ENCODE results near the gene CHMP1A. TPM values are rescaled to one million over a fixed set of nuclear protein-coding genes. Genes with fewer than 3 reads are reported as not detected.
"Not testable (repeated sequence)": the region's sequence is repeated elsewhere in the genome, so short reads cannot be mapped to it uniquely, and the experiment has no call there.

CHMP1A gene
- total RNA-seq, 6 donors from 2014 or later, result 51.4 to 117 (median 97.8) TPM

DNA sequence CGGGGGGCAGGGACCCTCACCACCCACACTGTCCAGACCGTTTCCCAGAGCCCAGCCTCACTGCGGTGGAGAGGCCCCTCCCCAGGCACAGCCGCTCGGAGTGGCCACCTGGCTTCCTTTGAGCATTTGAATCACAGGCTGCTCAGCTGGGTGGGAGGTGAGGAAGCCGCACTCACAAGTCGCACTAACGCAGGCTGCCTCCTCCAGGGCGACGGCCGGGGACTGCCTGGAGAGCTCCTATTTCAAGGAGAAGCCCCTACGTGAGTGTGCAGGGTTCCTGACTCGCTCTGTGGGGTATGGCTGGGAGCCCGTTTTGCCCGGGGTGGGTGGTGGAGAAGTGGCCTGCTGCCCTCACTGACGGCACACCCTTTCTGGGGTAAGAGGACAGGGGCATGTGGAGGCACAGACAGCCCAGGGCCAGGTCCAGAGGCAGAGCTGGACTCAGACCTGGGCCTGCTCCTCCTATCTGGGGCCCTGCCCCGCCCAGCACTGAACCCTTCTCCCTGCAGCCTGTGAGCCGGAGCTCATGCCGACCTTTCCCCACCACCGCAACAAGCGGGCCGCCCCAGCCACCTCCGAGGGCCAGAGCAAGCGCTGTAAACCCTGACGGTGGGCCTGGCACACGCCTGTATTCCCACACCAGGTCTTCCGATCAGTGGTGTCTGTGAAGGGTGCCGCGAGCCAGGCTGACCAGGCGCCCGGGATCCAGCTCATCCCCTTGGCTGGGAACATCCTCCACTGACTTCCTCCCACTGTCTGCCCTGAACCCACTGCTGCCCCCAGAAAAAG lies 37.8 kb upstream of the CHMP1A start:
- TF ChIP-seq, protein P1, sequence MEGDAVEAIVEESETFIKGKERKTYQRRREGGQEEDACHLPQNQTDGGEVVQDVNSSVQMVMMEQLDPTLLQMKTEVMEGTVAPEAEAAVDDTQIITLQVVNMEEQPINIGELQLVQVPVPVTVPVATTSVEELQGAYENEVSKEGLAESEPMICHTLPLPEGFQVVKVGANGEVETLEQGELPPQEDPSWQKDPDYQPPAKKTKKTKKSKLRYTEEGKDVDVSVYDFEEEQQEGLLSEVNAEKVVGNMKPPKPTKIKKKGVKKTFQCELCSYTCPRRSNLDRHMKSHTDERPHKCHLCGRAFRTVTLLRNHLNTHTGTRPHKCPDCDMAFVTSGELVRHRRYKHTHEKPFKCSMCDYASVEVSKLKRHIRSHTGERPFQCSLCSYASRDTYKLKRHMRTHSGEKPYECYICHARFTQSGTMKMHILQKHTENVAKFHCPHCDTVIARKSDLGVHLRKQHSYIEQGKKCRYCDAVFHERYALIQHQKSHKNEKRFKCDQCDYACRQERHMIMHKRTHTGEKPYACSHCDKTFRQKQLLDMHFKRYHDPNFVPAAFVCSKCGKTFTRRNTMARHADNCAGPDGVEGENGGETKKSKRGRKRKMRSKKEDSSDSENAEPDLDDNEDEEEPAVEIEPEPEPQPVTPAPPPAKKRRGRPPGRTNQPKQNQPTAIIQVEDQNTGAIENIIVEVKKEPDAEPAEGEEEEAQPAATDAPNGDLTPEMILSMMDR (IDR thresholded peaks at IDR 0.05), result no peak
- TF ChIP-seq EP300 (IDR thresholded peaks at IDR 0.05) (no peak), POLR2AphosphoS5 (IDR thresholded peaks at IDR 0.05) (no peak), POLR2A (IDR thresholded peaks at IDR 0.05) (no peak)
- H3K27ac ChIP-seq, result no peak overlapping the region
- ATAC-seq (ENCODE audit: low FRiP score in 2 of 2), result no peak
- peaks cover 5 to 80% (median 62%) of the 10 kb centered on the region in 4 donors for H3K36me3 ChIP-seq
- no peaks in the 10 kb centered on the region for H3K9me3 ChIP-seq
- 92 to 93% methylated on average over 26 to 31 of the region's 31 CpGs for WGBS, 2 donors
- peaks cover 6 to 20% (median 8%) of the 10 kb centered on the region in 4 donors for H3K4me1 ChIP-seq
- H3K27me3 ChIP-seq, result no peaks in the 10 kb centered on the region
- no peak for DNase-seq
- H3K4me3 ChIP-seq, result no peak overlapping the region

DNA sequence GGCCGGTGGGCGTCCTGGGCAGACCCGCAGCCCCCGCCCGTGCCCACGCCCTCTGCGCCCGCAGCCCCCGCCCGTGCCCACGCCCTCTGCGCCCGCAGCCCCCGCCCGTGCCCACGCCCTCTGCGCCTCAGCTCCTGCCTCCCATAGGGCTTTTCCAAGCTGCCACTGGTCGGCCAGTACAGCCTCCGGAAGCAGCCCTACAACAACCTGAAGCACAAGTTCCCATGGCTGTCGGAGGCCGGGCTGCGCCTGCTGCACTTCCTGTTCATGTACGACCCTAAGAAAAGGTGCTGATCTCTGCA lies 37.2 kb upstream of the CHMP1A start:
- H3K4me3 ChIP-seq; H3K27ac ChIP-seq; ATAC-seq (ENCODE audit: low FRiP score in 2 of 2); H3K27me3 ChIP-seq; H3K9me3 ChIP-seq; DNase-seq: not testable (repeated sequence)
- Histone ChIP-seq H3K4me1 (peaks cover 2 to 14% (median 3%) of the 10 kb centered on the region in 4 donors), H3K36me3 (peaks cover 5 to 83% (median 63%) of the 10 kb centered on the region in 4 donors)
- 92% methylated on average over 23 of the region's 23 CpGs; no CpG with 5 or more reads in 1 of the 2 donors for WGBS, 2 donors

DNA sequence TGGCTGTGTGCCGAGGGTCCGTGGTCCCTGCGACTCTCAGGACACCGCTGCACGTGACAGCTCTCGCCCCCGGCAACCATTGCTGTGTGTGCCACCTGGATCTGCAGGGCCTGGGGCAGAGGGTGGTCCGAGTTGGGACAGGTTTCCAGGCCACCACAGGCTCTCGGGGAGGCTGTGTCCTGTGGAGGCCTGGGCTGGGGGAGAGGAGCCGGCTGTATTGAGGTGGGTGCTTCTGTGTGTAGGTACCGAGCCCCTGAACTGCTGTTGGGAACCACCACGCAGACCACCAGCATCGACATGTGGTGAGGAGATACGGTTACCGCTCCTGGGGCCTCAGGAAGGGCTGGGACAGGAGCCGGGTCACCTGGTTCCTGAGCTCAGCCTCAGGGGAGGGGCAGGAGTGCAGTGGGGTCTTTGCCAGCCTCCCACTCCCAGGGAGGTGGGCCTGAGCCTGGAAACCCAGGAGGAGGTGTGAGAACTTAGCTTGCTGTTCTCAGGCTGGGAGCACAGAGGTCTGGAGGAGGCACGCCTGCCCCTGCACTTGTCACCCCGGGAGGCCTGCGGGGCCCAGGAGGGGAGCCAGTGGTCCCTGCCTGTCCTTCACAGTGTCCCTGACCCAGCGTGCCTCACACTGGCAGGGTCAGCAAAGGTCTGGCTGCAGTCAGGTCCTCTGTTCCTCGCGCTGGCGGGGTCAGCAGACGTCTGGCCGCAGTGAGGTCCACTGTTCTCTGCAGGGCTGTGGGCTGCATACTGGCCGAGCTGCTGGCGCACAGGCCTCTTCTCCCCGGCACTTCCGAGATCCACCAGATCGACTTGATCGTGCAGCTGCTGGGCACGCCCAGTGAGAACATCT lies 36.6 kb upstream of the CHMP1A start:
- ATAC-seq (ENCODE audit: low FRiP score in 2 of 2) (no peak), DNase-seq (no peak)
- H3K9me3 ChIP-seq, result no peaks in the 10 kb centered on the region
- TF ChIP-seq EP300 (IDR thresholded peaks at IDR 0.05) (no peak), POLR2AphosphoS5 (IDR thresholded peaks at IDR 0.05) (no peak), POLR2A (IDR thresholded peaks at IDR 0.05) (no peak)
- TF ChIP-seq, protein P1 (IDR thresholded peaks at IDR 0.05), result no peak
- 90 to 100% methylated on average over 9 to 29 of the region's 32 CpGs for WGBS, 2 donors
- H3K27me3 ChIP-seq, result no peaks in the 10 kb centered on the region
- peaks cover 5 to 83% (median 63%) of the 10 kb centered on the region in 4 donors for H3K36me3 ChIP-seq
- no peak overlapping the region for H3K27ac ChIP-seq
- no peak overlapping the region for H3K4me3 ChIP-seq
- peaks cover 0 to 11% (median 0%) of the 10 kb centered on the region in 4 donors for H3K4me1 ChIP-seq

DNA sequence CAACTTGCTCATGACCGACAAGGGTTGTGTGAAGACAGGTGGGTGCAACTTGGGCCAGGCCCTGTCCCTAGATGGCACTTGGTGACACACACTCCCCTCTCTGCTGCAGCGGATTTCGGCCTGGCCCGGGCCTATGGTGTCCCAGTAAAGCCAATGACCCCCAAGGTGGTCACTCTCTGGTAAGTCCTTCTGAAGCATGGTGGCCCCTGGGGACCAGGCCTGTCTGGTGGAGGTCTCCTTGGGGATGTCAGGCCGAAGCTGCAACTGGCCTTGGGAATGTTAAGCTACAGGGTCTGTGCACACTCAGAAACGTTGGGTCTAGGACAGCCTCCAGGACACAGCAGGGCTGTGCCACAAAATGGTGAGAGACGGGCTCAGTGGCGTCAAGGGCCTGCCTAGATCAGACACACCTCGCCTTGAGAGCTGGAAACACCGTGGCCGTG lies 35.8 kb upstream of the CHMP1A start:
- no peak for DNase-seq
- ATAC-seq (ENCODE audit: low FRiP score in 2 of 2), result no peak
- H3K9me3 ChIP-seq, result no peaks in the 10 kb centered on the region
- TF ChIP-seq EP300 (IDR thresholded peaks at IDR 0.05) (no peak), POLR2A (IDR thresholded peaks at IDR 0.05) (no peak)
- WGBS, 2 donors, result 91 to 92% methylated on average over 5 to 11 of the region's 11 CpGs
- H3K36me3 ChIP-seq, result peaks cover 5 to 83% (median 63%) of the 10 kb centered on the region in 4 donors
- no peak overlapping the region for H3K4me3 ChIP-seq
- H3K27ac ChIP-seq, result no peak overlapping the region
- no peaks in the 10 kb centered on the region for H3K27me3 ChIP-seq
- H3K4me1 ChIP-seq, result peaks cover 0 to 11% (median 0%) of the 10 kb centered on the region in 4 donors

GRCh38 chr16:89691986-89692569 lies 34.6 kb upstream of the CHMP1A start:
- H3K4me3 ChIP-seq, result no peak overlapping the region
- DNase-seq, result no peak
- 92 to 97% methylated on average over 6 to 12 of the region's 13 CpGs for WGBS, 2 donors
- H3K36me3 ChIP-seq, result peaks cover 5 to 71% (median 53%) of the 10 kb centered on the region in 4 donors
- TF ChIP-seq POLR2AphosphoS5 (IDR thresholded peaks at IDR 0.05) (no peak), POLR2A (IDR thresholded peaks at IDR 0.05) (no peak), EP300 (IDR thresholded peaks at IDR 0.05) (no peak)
- TF ChIP-seq, protein P1 (IDR thresholded peaks at IDR 0.05), result no peak
- H3K27me3 ChIP-seq, result no peaks in the 10 kb centered on the region
- no peak overlapping the region for H3K27ac ChIP-seq
- H3K4me1 ChIP-seq, result peaks cover 7 to 23% (median 8%) of the 10 kb centered on the region in 4 donors
- ATAC-seq (ENCODE audit: low FRiP score in 2 of 2), result no peak
- no peaks in the 10 kb centered on the region for H3K9me3 ChIP-seq
